Right cardiac atrium (tissue), 5 donors: ENCODE results near the gene CCDC183. TPM values are rescaled to one million over a fixed set of nuclear protein-coding genes. Genes with fewer than 3 reads are reported as not detected.
"Not testable (repeated sequence)": the region's sequence is repeated elsewhere in the genome, so short reads cannot be mapped to it uniquely, and the experiment has no call there.

Experiments
- ATAC-seq, 2 donors: fragments of 200-7000 bp; cut with Tn5 transposase; one replicate each; pipeline versions ENCODE4 v1.8.0 to v1.9.1; 2020; ENCODE audit warnings: moderate library complexity in 2 of 2, mild to moderate bottlenecking in 1 of 2
- DNase-seq, 3 donors: peaks; one replicate each; pipeline ENCODE4 v3.0.0-alpha.2; 2020
- H3K27ac ChIP-seq: one replicate; pipeline ENCODE4 v1.5.1; 2013; ENCODE audit warnings: mild to moderate bottlenecking, low read length, control low read depth, moderate library complexity
- H3K27me3 ChIP-seq: one replicate; pipeline ENCODE4 v1.6.1; 2013; ENCODE audit not compliant: control insufficient read depth, insufficient read depth
- H3K4me1 ChIP-seq: one replicate; pipeline ENCODE4 v1.6.1; 2013; ENCODE audit warnings: low read length; ENCODE audit not compliant: control insufficient read depth, insufficient read depth
- H3K4me3 ChIP-seq: one replicate; pipeline ENCODE4 v1.5.1; 2013; ENCODE audit warnings: low read length, control low read depth
- H3K9me3 ChIP-seq: one replicate; pipeline ENCODE4 v1.6.1; 2013; ENCODE audit warnings: low read length; ENCODE audit not compliant: control insufficient read depth
- WGBS: extraction: QIAGEN DNeasy Blood & Tissue Kit; methylation state at CpG from one replicate; pipeline ENCODE4 v1.1.7; 2013; 5-methylcytosine and 5-hydroxymethylcytosine counted together
- intact Hi-C, 4 donors: fragments of 100-400 bp; cut with DNase I; formaldehyde crosslinking; loops; one replicate each; pipeline versions ENCODE4 v1.11.0 to v1.14.0; 2022 to 2023
- polyA plus RNA-seq: library from polyadenylated mRNA; stranded (reverse); fragments of 200-250 nt; gene quantifications from one replicate; pipeline ENCODE4 v1.2.3, GENCODE V29; 2013
- total RNA-seq, 4 donors: library from RNA; stranded (reverse); fragmentation: NEBNext Ultra II Directional; extraction: Animal tissue kit (Norgen Biotek cat#: 25700); gene quantifications; one replicate each; pipeline ENCODE4 v1.2.1, GENCODE V29; 2021
- donor health status: healthy with polysubstance abuse.
- donor health status: DM: no; HTN: yes; CAD: no.
- donor health status: DM: no; HTN: no; CAD: no.
- donor health status: DM: no; HTN: yes; CAD: no; lungs with severe emphysema.
- donor health status: DM: yes; HTN: yes; CAD: no.

The CCDC183 gene
- total and polyA plus RNA-seq, 5 donors = 2.0 to 5.0 (median 2.9) TPM

DNA sequence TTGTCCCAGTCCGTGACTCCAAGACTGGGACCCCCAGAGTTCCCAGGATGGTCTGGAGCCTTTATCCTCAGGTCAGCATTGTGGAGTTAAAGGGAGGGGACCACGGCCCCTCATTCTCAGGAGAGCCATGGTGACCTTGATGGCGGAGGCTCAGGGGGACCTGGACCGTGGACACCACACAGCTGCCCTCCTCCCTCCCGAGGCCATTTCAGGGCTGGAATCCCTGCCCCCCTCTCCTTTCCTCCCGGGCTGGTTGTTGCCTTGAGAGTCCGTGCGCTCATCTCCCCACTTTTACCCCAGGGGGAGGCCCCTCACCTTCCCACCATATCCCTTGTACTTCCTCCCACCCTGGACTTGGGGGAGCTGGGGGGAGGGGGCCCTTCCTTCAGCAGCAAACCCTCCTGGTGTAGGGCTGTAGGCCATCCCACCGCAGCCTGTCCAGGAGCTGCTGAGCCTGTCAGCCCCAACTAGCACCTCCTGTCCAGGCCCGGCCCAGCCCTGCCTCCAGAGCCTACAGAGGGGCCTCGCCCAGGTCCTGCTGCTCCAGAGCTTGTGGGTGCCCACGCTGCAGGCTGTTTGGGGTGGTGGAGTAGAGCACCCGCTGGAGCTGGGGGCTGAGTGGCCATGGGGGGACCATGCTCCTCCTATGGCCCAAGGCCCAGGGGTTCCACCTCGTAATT is 31.8 kb downstream of the CCDC183 start:
- 93% methylated on average over 14 of the region's 14 CpGs for WGBS
- no peak for ATAC-seq
- no peak overlapping the region for H3K4me3 ChIP-seq

DNA sequence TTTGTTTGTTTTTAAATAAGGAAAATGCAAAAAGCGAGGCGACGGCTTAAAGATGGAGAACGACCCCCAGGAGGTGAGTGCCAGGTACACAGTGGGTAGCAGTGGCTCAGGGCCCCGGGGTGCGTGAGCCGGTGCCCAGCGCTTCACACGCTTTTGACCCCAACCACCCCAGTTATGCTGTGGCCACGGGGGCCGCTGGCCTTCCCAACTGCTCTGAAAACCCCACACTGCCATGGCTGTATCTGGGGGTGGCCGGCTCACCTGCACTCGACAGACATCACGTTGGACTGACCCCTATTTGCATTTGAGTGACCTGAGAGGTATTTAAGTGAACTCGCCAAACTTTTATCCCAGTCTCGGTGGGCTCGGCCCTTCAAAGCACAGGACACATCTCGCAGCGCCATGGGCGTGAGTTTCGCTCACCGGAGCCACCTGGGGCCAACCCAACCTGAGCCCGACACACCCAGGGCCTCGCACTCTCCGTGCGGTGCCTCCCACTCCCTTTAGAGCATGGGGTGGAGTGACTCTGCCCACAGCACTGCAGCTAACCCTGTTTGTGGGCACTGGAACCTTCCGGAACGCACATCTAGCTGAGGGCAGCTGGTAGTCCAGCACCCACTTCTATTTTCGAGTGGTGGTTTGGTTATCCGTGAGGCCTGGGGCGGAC is 32.5 kb downstream of the CCDC183 start:
- H3K4me1 ChIP-seq = no peaks in the 10 kb centered on the region
- ATAC-seq (no peak), DNase-seq (peak in 2 of 3 donors; percentile 26 to 38)
- no peaks in the 10 kb centered on the region for H3K27me3 ChIP-seq
- no peak overlapping the region for H3K4me3 ChIP-seq
- intact Hi-C loops = no loop called here
- 94% methylated on average over 31 of the region's 31 CpGs for WGBS
- no peaks in the 10 kb centered on the region for H3K9me3 ChIP-seq
- H3K27ac ChIP-seq = no peak overlapping the region

More for the DNA sequence above, 31.8 kb downstream of the CCDC183 start:
- H3K9me3 ChIP-seq = no peaks in the 10 kb centered on the region
- H3K4me1 ChIP-seq = no peaks in the 10 kb centered on the region
- intact Hi-C loops = no loop called here
- H3K27me3 ChIP-seq = no peaks in the 10 kb centered on the region
- no peak overlapping the region for H3K27ac ChIP-seq
- DNase-seq = peak in 2 of 3 donors; percentile 33 to 43

DNA sequence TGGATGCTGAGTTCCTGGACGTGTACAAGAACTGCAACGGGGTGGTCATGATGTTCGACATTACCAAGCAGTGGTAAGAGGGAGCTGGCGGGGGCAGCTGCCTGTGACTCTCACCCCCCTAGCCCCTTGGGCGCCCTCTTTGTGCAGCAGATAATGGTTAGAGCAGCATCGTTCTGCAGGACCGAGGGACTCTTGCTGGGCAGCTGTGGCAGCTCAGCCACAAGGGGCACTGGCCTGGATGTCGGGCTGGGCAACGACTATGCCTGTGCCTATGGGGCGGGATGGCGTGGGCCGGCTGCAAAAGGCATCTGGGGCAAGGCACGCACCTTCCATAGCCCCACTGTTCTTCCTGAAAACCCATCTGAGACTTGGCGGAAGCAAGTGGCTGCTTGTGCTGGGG is 33.3 kb downstream of the CCDC183 start:
- DNase-seq = peak in 2 of 3 donors; percentile 13 to 27
- intact Hi-C loops = no loop called here
- H3K9me3 ChIP-seq = no peaks in the 10 kb centered on the region
- H3K4me1 ChIP-seq = no peaks in the 10 kb centered on the region
- no peak overlapping the region for H3K27ac ChIP-seq
- H3K27me3 ChIP-seq = no peaks in the 10 kb centered on the region
- 86% methylated on average over 14 of the region's 14 CpGs for WGBS
- ATAC-seq = no peak
- H3K4me3 ChIP-seq = no peak overlapping the region

DNA sequence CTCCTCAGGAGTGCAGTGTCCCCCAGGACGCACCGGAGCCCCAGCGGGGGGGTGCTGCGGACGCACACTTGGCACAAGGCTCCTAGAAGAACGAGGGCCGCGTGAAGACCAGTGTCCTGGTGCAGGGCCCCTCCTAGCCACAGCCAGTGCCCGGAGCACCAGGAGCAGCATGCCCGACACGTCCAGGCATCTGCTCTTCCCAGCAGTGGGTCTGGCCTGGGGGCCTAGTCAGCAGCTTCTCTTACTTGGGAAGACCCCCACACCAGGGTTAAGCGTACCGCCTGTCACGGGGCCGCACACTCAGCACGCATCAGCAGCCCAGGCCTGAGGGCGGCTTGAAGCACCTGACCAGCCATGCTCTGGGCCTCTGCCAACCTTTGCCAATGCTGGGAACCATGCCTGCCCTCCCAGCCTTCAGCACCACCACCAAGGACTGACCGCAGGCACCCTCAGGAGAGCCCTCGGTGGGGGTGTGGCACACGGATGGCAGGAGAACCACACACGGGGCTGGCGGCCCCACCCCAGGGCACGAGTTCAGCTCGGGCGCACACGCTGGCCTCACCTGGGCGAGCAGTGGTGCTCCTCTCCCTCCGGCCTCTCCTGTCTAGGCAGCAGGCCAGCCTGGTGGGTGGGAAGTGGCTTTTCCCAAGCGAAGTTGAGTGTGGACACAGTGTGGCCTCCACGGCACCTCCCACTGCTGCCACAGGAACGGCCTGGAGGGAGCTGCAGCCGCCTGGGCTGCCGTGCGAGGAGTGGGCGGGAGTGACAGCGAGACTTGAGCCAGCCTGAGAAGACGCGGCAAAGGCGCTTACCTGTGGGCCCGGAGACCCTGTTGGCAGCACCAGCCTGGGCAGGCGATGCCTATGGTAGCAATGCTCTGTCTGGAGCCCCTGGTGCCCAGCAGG is 34.1 kb downstream of the CCDC183 start:
- DNase-seq (peak; percentile 12 to 52 (median 51)), ATAC-seq (no peak)
- no peaks in the 10 kb centered on the region for H3K27me3 ChIP-seq
- no peaks in the 10 kb centered on the region for H3K4me1 ChIP-seq
- intact Hi-C loops = no loop called here
- 90% methylated on average over 41 of the region's 41 CpGs for WGBS
- no peak overlapping the region for H3K4me3 ChIP-seq
- no peaks in the 10 kb centered on the region for H3K9me3 ChIP-seq
- H3K27ac ChIP-seq = no peak overlapping the region

DNA sequence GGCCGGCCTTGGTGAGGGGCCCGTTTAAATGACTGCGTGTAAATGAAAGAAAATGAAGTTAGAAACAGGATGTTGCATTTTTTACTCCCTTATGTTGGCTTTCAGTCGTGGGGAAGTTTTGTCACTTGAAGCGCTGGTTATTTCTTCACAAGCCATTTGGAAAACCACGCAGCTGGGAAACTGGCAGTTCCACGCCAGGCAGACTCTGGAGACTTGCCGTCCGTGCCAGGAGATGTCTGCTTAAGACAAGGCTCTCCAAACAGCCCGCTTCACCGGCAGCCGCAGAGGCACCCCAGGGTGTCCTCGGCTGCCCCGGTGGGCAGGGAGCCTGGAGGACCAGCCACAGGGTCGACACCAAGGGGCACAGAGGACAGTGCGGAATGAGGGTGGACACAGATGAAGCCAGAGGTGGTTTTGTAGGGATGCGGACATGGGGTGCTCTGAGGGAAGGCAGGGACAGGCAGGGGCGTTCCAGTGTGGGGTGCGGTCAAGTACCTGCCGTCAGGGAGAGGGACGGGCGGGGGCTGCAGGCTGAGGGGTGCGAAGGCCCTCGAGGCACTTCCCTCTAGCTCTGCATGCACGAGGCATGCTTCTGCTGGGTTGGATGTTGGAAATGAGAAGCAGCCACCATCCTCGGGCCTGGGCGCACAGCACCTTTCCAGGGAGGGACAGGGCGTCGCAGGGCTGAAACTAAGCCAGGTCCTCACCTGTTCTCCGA is 35.0 kb downstream of the CCDC183 start:
- DNase-seq = peak in 2 of 3 donors; percentile 30 to 38

DNA sequence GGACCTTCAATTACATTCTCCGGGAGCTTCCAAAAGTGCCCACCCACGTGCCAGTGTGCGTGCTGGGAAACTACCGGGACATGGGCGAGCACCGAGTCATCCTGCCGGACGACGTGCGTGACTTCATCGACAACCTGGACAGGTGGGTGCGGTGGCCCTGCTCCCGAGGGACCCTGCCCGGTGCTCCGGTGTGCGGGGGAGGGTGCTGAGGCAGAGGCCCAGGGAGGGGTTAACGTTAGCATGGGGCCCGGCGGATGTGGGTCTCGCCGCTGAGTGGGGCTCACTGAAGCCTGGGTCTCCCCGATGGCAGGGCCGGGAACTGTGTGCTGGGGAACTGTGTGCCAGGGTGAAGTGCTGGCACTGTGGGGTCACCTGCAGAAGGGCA is 35.6 kb downstream of the CCDC183 start:
- no peak overlapping the region for H3K4me3 ChIP-seq
- WGBS = 89% methylated on average over 23 of the region's 23 CpGs
- intact Hi-C loops = no loop called here
- no peaks in the 10 kb centered on the region for H3K4me1 ChIP-seq
- no peak overlapping the region for H3K27ac ChIP-seq
- no peaks in the 10 kb centered on the region for H3K9me3 ChIP-seq
- no peak for ATAC-seq
- DNase-seq = peak; percentile 23 to 61 (median 30)
- H3K27me3 ChIP-seq = no peaks in the 10 kb centered on the region

More for the DNA sequence above, 35.0 kb downstream of the CCDC183 start:
- WGBS = 90% methylated on average over 30 of the region's 30 CpGs
- no peaks in the 10 kb centered on the region for H3K27me3 ChIP-seq
- intact Hi-C loops = no loop called here
- H3K9me3 ChIP-seq = no peaks in the 10 kb centered on the region
- no peak for ATAC-seq
- H3K4me3 ChIP-seq = no peak overlapping the region
- H3K4me1 ChIP-seq = no peaks in the 10 kb centered on the region
- H3K27ac ChIP-seq = no peak overlapping the region

DNA sequence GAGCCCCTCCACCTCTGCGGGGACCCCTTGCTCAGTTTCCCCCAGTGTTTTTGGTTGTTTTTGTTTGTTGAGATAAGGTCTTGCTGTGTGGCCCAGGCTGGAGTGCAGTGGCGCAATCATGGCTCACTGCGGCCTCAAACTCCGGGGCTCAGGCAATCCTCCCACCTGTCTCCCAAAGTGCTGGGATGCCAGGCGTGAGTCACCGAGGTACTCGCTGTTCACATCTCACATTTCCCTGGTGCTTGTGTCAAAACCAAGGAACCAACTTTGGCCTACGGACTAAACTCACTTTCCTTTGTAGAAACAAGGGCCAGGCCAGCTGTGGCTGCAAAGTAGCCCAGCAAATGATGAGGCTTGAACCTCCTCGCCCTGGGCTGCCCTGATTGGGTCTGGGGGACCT is 36.4 kb downstream of the CCDC183 start:
- Histone ChIP-seq H3K4me3 (no peak overlapping the region), H3K27me3 (no peaks in the 10 kb centered on the region), H3K9me3 (no peaks in the 10 kb centered on the region), H3K27ac (no peak overlapping the region), H3K4me1 (no peaks in the 10 kb centered on the region)
- intact Hi-C loops = no loop called here
- DNase-seq (peak in 2 of 3 donors; percentile 19 to 45), ATAC-seq (no peak)
- WGBS = 93% methylated on average over 9 of the region's 9 CpGs

DNA sequence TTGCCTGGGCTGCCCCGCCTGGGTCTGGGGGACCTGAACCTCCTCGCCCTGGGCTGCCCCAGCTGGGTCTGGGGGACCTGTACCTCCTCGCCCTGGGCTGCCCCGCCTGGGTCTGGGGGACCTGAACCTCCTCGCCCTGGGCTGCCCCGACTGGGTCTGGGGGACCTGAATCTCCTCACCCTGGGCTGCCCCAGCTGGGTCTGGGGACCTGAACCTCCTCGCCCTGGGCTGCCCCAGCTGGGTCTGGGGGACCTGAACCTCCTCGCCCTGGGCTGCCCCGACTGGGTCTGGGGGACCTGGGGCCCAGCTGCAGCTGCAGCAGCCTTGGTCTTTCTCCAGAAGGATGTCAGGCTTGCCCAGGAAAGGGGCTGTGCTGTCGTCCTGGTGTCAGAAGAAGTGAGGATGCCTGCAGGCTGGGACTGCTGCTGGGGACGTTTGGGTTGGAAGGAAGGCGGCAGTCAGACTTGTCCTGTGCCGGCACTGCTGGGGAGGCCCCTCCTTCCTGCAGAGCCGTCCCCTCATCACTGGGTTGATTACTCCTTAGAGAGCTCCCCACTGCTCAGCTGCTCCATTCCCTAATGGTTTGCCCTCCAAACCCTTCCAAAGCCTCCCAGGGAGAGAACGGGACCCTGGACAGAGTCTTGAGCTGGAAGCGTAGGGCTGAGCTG is 37.4 kb downstream of the CCDC183 start:
- DNase-seq = peak in 1 of 3 donors; percentile 45
- intact Hi-C loops, H3K9me3 ChIP-seq, H3K4me1 ChIP-seq, ATAC-seq, H3K27me3 ChIP-seq, H3K27ac ChIP-seq, H3K4me3 ChIP-seq: not testable (repeated sequence)
- 80% methylated on average over 16 of the region's 16 CpGs for WGBS

DNA sequence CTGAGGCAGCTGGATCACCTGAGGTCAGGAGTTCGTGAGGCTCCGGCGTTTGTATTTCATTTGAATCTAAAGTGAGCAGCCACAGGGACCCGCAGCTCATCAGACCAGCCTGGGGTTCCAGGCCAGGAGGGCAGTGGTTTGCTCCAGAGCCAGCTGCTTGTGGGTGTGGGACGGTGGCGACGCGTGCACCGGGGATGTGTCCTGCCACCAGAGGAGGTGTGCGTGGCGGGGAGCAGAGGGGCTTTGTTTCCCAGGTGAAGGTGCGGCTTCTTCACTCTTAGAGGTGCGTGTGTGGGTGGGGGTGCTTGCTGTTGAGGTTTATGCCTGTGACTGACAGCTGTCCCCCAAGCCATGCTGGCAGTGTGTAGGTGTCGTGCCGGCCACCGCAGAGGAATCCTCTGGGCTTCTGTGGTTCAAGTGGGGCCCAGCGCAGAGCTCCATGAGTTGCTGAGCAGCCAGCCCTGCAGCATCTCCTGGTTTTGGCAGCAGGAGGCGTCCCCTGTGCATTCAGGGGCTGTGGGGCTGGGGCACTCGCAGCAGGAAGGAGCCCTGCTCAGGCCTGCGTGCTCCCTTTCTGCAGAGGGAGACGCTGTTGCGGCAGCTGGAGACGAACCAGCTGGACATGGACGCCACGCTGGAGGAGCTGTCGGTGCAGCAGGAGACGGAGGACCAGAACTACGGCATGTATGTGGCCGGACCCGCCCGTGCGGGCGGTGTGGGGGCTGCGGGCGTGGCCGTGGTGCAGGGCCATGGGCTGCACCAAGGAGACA is 39.2 kb downstream of the CCDC183 start:
- Histone ChIP-seq H3K27me3 (no peaks in the 10 kb centered on the region), H3K27ac (no peak overlapping the region), H3K9me3 (no peaks in the 10 kb centered on the region), H3K4me1 (no peaks in the 10 kb centered on the region), H3K4me3 (no peak overlapping the region)
- WGBS = 90% methylated on average over 36 of the region's 36 CpGs
- intact Hi-C loops = no loop called here
- peak; percentile 13 to 47 (median 18) for DNase-seq
- ATAC-seq = no peak
